Thyroid gland (tissue), 4 donors: Measurements from ENCODE around the gene EML5.

Experiments used
- POLR2A ChIP-seq, 2 donors: fragments of 450-650 bp; IDR thresholded peaks; one replicate each; pipeline ENCODE4 v1.6.1; 2017; ENCODE audit warnings: antibody characterized with exemption in 2 of 2, mild to moderate bottlenecking in 2 of 2, moderate library complexity in 1 of 2
- TF ChIP-seq, protein P1 (sequence below), 6 experiments: fragments of 200-600 bp in 3 of 6; fragments of 450-650 bp in 3 of 6; sonication (generic) in 3 of 6; IDR thresholded peaks; one replicate each; pipeline ENCODE4 v1.5.1; 2016 to 2019; ENCODE audit warnings: antibody characterized with exemption in 6 of 6, mild to moderate bottlenecking in 2 of 6, inconsistent platforms in 1 of 6, moderate library complexity in 1 of 6

DNA sequence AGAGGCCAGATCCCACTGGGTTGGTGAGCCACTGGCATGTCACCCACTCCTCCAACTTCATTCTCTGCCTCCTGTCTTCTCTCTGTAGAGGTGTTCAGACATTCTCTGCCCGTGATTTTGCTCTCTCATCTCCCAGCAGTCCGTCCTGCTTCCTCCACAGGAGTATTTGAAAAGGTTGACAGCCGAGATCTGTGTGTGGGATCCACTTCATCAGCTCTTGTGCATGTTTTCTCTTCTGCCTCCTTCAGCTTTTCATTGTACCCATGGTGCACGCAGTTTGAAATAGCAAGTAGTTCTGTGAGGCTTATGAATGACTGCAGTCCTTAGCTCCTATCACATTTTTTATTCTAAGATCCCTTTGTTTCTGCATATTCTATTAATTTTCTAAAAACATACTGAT, 195.2 kb downstream of the EML5 start:
- TF ChIP-seq, protein P1, sequence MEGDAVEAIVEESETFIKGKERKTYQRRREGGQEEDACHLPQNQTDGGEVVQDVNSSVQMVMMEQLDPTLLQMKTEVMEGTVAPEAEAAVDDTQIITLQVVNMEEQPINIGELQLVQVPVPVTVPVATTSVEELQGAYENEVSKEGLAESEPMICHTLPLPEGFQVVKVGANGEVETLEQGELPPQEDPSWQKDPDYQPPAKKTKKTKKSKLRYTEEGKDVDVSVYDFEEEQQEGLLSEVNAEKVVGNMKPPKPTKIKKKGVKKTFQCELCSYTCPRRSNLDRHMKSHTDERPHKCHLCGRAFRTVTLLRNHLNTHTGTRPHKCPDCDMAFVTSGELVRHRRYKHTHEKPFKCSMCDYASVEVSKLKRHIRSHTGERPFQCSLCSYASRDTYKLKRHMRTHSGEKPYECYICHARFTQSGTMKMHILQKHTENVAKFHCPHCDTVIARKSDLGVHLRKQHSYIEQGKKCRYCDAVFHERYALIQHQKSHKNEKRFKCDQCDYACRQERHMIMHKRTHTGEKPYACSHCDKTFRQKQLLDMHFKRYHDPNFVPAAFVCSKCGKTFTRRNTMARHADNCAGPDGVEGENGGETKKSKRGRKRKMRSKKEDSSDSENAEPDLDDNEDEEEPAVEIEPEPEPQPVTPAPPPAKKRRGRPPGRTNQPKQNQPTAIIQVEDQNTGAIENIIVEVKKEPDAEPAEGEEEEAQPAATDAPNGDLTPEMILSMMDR (IDR thresholded peaks at IDR 0.05) = no peak
- no peak for TF ChIP-seq POLR2A (IDR thresholded peaks at IDR 0.05)
